ENCODE measurements around the gene TMEM178B.
A peak's percentile ranks its signal among the peaks of the same experiment; 100 is the strongest.
"Not testable (repeated sequence)": the region's sequence is repeated elsewhere in the genome, so short reads cannot be mapped to it uniquely, and the experiment has no call there.

The TMEM178B gene

GRCh38 chr7:141074162-141074991 is 513 bp downstream of the TMEM178B start:
- TF ChIP-seq CTCF (conservative IDR thresholded peaks at IDR 0.05; ENCODE audit: control insufficient read depth, insufficient read depth, low read depth, low read length), result no peak
- peak overlapping the region; percentile 6 for H3K4me3 ChIP-seq (ENCODE audit: control insufficient read depth, low read depth, low read length)
- DNase-seq (ENCODE audit: low read depth), result peak; percentile 3

DNA sequence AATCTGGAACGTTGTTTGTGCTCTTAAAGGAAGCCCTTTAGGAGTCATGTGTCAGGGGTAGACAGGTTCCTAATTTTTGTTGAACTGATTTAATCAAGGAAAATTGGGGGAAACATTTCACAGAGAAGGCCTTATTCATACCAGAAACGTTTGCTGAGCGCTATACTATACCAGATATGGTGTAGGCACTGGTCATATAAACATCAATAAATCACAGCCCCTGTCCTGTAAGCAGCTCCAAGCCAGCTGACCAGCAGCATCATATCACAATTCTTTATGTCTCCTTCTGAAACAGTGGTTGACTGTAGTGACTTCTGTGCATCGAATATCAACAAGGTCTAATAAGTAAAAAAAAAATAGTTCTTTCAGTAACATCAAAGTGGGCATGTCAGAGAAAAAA is 1.1 kb downstream of the TMEM178B start:
- TF ChIP-seq CTCF (conservative IDR thresholded peaks at IDR 0.05; ENCODE audit: control insufficient read depth, insufficient read depth, low read depth, low read length), result no peak
- H3K4me3 ChIP-seq (ENCODE audit: control insufficient read depth, low read depth, low read length), result no peak overlapping the region
- no peak for DNase-seq (ENCODE audit: low read depth)

DNA sequence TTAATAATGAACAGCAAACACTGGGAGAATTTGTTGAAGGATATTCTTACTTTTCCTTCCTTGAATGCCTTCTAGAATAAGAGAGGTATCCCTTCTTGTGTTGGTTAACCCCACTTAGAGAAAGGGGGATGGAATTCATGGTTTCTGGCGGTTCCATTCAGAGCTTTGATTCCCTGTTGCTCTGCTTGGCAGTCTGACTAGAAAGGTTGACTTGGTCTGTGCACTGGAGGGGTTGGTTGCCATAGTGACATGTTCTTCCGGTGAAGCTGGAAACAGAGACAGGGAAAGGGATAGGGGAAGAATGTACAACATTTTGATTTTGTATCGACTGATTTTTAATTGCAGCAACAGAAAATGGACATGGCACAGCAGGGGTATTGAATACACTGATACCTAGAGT is 2.5 kb downstream of the TMEM178B start:
- no peak overlapping the region for H3K4me3 ChIP-seq (ENCODE audit: control insufficient read depth, low read depth, low read length)
- TF ChIP-seq CTCF (conservative IDR thresholded peaks at IDR 0.05; ENCODE audit: control insufficient read depth, insufficient read depth, low read depth, low read length), result no peak

DNA sequence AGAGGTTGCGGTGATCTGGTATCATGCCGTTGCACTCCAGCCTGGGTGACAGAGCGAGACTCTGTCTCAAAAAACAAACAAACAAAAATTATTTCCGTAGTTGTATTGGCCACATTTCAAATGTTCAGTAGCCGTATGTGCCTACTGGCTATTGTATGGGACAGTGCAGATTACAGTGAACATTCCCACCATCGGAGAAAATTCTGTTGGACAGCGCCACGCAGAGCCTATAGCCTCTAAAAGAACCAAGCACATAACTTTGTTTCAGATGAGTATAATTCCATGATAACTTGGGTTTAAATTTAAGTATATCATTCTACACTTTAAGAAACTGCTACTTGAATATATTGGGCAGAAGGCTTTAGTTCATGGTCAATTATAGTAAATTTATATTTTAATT is 5.4 kb downstream of the TMEM178B start:
- no peak overlapping the region for H3K4me3 ChIP-seq (ENCODE audit: control insufficient read depth, low read depth, low read length)
- TF ChIP-seq CTCF (conservative IDR thresholded peaks at IDR 0.05; ENCODE audit: control insufficient read depth, insufficient read depth, low read depth, low read length), result no peak
- DNase-seq (ENCODE audit: low read depth), result no peak

More for the DNA sequence above, 2.5 kb downstream of the TMEM178B start:
- no peak for DNase-seq (ENCODE audit: low read depth)

- H3K4me3 ChIP-seq (ENCODE audit: control insufficient read depth, low read depth, low read length); DNase-seq (ENCODE audit: low read depth): not testable (repeated sequence)
These were observed 15.6 kb downstream of the TMEM178B start for GRCh38 chr7:141089490-141089889.

DNA sequence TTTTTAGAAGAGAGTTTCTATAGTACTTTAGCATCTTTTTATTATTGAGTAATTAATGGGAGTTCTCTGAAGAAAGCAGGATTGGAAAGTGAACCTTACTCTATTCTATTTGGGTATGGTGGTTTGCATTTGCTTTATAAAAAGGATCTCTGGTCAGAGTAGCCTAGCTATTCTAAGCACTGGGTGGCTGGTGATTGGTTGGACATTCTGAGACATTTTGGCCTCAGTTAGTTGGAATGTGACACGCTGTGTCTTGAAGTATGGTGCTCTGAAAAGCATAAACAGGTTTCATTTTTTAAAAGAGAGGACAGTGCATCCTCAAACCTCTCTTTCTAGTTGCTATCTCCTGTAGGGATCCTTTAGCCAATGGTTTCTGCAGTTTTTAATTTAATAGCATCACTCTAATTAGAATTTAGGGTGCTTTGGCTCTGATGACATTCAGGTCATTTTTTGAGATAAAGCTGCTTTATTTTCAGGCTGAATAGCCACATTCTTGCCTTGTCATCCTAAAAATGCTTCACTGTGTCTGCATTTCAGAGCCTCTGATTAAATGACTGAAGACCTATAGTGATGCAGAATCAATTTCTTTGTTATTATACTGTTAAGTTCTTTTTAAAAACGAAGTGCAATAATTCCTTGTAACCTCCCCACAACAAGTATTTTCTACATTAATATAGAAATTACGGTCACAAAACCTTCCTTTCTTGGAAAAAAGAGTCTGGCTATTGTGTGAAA is 20.6 kb downstream of the TMEM178B start:
- no peak for TF ChIP-seq CTCF (conservative IDR thresholded peaks at IDR 0.05; ENCODE audit: control insufficient read depth, insufficient read depth, low read depth, low read length)
- no peak for DNase-seq (ENCODE audit: low read depth)
- no peak overlapping the region for H3K4me3 ChIP-seq (ENCODE audit: control insufficient read depth, low read depth, low read length)

GRCh38 chr7:141097430-141097829 is 23.6 kb downstream of the TMEM178B start:
- H3K4me3 ChIP-seq (ENCODE audit: control insufficient read depth, low read depth, low read length), result no peak overlapping the region
- DNase-seq (ENCODE audit: low read depth), result peak; percentile 15
- TF ChIP-seq CTCF (conservative IDR thresholded peaks at IDR 0.05; ENCODE audit: control insufficient read depth, insufficient read depth, low read depth, low read length), result no peak
